ENCODE measurements around the gene EEA1. TPM values are rescaled to one million over a fixed set of nuclear protein-coding genes. Genes with fewer than 3 reads are reported as not detected.

The EEA1 gene
- total RNA-seq, 3 donors from 2014 or later = 23.4 to 52.8 (median 27.2) TPM

GRCh38 chr12:92821142-92821541 lies 108.0 kb downstream of the EEA1 start:
- intact Hi-C loops (cut with DNase I; ENCODE audit: low total_unique reads) = no loop called here
- no peaks in the 10 kb centered on the region for H3K4me1 ChIP-seq
- TF ChIP-seq POLR2A (IDR thresholded peaks at IDR 0.05) (no peak), POLR2AphosphoS5 (IDR thresholded peaks at IDR 0.05) (no peak)
- TF ChIP-seq, protein P1, sequence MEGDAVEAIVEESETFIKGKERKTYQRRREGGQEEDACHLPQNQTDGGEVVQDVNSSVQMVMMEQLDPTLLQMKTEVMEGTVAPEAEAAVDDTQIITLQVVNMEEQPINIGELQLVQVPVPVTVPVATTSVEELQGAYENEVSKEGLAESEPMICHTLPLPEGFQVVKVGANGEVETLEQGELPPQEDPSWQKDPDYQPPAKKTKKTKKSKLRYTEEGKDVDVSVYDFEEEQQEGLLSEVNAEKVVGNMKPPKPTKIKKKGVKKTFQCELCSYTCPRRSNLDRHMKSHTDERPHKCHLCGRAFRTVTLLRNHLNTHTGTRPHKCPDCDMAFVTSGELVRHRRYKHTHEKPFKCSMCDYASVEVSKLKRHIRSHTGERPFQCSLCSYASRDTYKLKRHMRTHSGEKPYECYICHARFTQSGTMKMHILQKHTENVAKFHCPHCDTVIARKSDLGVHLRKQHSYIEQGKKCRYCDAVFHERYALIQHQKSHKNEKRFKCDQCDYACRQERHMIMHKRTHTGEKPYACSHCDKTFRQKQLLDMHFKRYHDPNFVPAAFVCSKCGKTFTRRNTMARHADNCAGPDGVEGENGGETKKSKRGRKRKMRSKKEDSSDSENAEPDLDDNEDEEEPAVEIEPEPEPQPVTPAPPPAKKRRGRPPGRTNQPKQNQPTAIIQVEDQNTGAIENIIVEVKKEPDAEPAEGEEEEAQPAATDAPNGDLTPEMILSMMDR (IDR thresholded peaks at IDR 0.05) = no peak
- no peak overlapping the region for H3K4me3 ChIP-seq
- H3K27ac ChIP-seq = no peak overlapping the region
- no peak for DNase-seq (ENCODE audit: low spot score in 2 of 2)
- H3K36me3 ChIP-seq = no peaks in the 10 kb centered on the region
- H3K9me3 ChIP-seq = no peaks in the 10 kb centered on the region
- H3K27me3 ChIP-seq = no peaks in the 10 kb centered on the region

DNA sequence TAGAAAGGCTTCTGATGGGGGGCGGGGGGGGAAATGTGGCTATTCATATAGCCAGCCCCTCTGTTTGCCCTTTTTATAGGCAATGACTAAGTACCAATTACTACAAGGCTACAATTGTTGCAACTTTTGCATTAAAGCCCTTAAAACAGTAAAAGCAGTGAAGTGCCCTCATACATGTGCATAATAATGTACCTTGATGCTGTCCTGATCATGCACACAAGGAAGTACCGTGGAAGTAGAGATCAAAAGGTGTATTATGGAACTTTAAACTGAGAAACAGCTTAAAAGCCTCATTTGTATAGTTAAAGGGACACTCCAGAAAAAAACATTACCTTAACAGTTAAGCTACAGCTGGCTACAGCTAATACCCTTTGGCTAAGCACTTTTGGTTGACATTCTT lies 114.5 kb downstream of the EEA1 start:
- Histone ChIP-seq H3K27ac (no peak overlapping the region), H3K4me3 (no peak overlapping the region), H3K4me1 (no peaks in the 10 kb centered on the region), H3K27me3 (no peaks in the 10 kb centered on the region), H3K36me3 (no peaks in the 10 kb centered on the region), H3K9me3 (no peaks in the 10 kb centered on the region)
- DNase-seq (ENCODE audit: low spot score in 2 of 2) = no peak
- intact Hi-C loops (cut with DNase I; ENCODE audit: low total_unique reads) = no loop called here
- no peak for TF ChIP-seq POLR2A (IDR thresholded peaks at IDR 0.05)
- no peak for TF ChIP-seq POLR2AphosphoS5 (IDR thresholded peaks at IDR 0.05)
- TF ChIP-seq, protein P1 (IDR thresholded peaks at IDR 0.05) = no peak

DNA sequence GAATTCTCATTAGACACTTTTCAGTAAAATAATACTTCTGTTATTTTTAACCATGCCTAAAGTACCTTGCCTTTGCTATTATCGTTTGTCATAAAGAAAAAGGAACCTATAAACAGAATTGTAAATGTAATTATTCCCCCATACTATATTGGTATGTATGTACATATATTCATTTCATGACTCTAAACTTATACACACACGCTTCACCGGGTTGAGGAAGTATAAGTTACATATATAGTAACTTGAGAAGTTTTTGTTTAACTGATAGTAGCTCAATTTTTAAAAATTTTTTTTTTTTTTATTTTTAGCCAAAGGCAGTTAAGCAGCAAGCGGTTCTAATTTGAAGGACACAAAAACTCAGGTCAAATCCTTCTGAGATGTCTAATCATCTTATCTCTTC lies 118.7 kb downstream of the EEA1 start:
- no peaks in the 10 kb centered on the region for H3K27me3 ChIP-seq
- intact Hi-C loops (cut with DNase I; ENCODE audit: low total_unique reads) = no loop called here
- no peak overlapping the region for H3K27ac ChIP-seq
- H3K9me3 ChIP-seq = no peaks in the 10 kb centered on the region
- H3K4me1 ChIP-seq = no peaks in the 10 kb centered on the region
- no peak for DNase-seq (ENCODE audit: low spot score in 2 of 2)
- H3K4me3 ChIP-seq = no peak overlapping the region
- H3K36me3 ChIP-seq = no peaks in the 10 kb centered on the region
- TF ChIP-seq, protein P1 (IDR thresholded peaks at IDR 0.05) = no peak
- TF ChIP-seq POLR2AphosphoS5 (IDR thresholded peaks at IDR 0.05) = no peak

DNA sequence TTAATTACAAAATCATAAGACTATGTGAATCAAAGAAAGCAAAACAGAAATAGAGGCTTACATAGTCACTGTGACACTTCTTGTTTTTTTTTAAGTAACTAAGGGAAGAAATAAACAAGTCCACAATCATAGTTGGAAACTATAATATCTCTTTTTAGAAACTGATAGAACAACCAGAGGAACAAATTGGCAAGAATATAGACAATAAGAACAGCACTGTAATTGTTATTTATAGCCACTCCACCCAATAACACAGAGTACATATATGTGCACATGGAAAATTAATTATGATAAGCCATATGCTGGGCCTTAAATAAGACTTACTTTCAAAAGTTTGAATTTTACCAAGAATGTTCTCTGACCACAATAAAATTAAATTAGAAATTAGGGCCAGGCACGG lies 125.2 kb downstream of the EEA1 start:
- Histone ChIP-seq H3K36me3 (peaks cover 7% of the 10 kb centered on the region), H3K4me1 (no peaks in the 10 kb centered on the region), H3K27ac (no peak overlapping the region), H3K27me3 (no peaks in the 10 kb centered on the region), H3K9me3 (no peaks in the 10 kb centered on the region), H3K4me3 (no peak overlapping the region)
- no peak for DNase-seq (ENCODE audit: low spot score in 2 of 2)
- TF ChIP-seq, protein P1 (IDR thresholded peaks at IDR 0.05) = no peak
- TF ChIP-seq POLR2AphosphoS5 (IDR thresholded peaks at IDR 0.05) (no peak), POLR2A (IDR thresholded peaks at IDR 0.05) (no peak)
- intact Hi-C loops (cut with DNase I; ENCODE audit: low total_unique reads) = no loop called here

DNA sequence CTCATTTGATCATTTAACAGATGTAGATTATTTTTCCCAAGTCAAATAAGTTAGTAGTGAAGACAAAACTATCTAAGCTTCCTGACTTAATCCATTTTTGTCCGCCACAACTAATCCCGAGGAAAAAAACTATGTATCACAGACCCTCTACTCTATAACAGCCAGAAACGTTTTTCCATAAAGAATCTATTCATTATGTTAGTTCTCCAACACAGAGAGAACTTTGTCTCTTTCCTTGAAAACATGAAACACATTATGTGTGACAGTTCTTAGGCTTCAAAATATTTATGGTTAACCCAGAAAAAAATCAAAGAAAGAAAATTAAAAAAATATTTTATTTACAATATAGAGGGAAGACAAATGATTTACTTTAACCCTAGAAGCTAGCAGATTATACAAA lies 126.2 kb downstream of the EEA1 start:
- Histone ChIP-seq H3K27me3 (no peaks in the 10 kb centered on the region), H3K9me3 (no peaks in the 10 kb centered on the region), H3K4me1 (no peaks in the 10 kb centered on the region), H3K36me3 (peaks cover 7% of the 10 kb centered on the region), H3K27ac (no peak overlapping the region), H3K4me3 (no peak overlapping the region)
- DNase-seq (ENCODE audit: low spot score in 2 of 2) = no peak
- no peak for TF ChIP-seq POLR2A (IDR thresholded peaks at IDR 0.05)
- TF ChIP-seq POLR2AphosphoS5 (IDR thresholded peaks at IDR 0.05) = no peak
- intact Hi-C loops (cut with DNase I; ENCODE audit: low total_unique reads) = no loop called here

DNA sequence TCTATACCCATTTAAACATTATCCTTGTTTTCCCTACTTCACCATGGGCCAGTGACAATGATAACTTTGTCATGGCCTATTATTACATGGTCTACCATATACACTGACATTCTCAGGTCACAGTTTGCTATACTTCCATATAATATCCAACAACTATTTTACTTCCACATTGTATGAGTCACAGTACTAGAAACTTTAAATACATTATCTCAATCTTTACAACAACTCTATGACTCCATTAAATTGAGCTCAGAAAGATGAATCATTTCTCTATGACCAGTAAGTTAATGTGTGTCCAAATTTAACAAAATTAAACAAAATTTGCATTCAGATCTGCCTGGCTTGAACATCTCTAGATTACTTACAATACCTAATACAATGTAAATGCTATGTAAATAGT lies 132.4 kb downstream of the EEA1 start:
- Histone ChIP-seq H3K4me3 (no peak overlapping the region), H3K27me3 (no peaks in the 10 kb centered on the region), H3K9me3 (no peaks in the 10 kb centered on the region), H3K36me3 (peaks cover 3% of the 10 kb centered on the region), H3K4me1 (no peaks in the 10 kb centered on the region), H3K27ac (no peak overlapping the region)
- intact Hi-C loops (cut with DNase I; ENCODE audit: low total_unique reads) = no loop called here
- TF ChIP-seq POLR2AphosphoS5 (IDR thresholded peaks at IDR 0.05) (no peak), POLR2A (IDR thresholded peaks at IDR 0.05) (no peak)
- TF ChIP-seq, protein P1 (IDR thresholded peaks at IDR 0.05) = no peak
- DNase-seq (ENCODE audit: low spot score in 2 of 2) = no peak
